GM19455 (cell line): ENCODE measurements around the gene CYP24A1.

Experiments
- ATAC-seq: cut with Tn5 transposase; IDR thresholded peaks from one replicate; pipeline ENCODE4 v1.9.1; 2021; ENCODE audit not compliant: unreplicated experiment

Gene CYP24A1

GRCh38 chr20:54158226-54158625, 15.6 kb downstream of the CYP24A1 start:
- no peak for ATAC-seq

- ATAC-seq: no peak
Observed at GRCh38 chr20:54156981-54157835, 16.6 kb downstream of the CYP24A1 start.

GRCh38 chr20:54156522-54156921, 17.3 kb downstream of the CYP24A1 start:
- ATAC-seq: no peak

- no peak for ATAC-seq
Observed at GRCh38 chr20:54155736-54156317, 18.0 kb downstream of the CYP24A1 start.

GRCh38 chr20:54154439-54154838, 19.3 kb downstream of the CYP24A1 start:
- ATAC-seq: no peak

- ATAC-seq: no peak
Observed at GRCh38 chr20:54153847-54154246, 19.9 kb downstream of the CYP24A1 start.

- ATAC-seq: no peak
Observed at GRCh38 chr20:54153041-54153327, 20.8 kb downstream of the CYP24A1 start.

GRCh38 chr20:54152227-54153040, 21.4 kb downstream of the CYP24A1 start:
- no peak for ATAC-seq

GRCh38 chr20:54151511-54152226, 22.1 kb downstream of the CYP24A1 start:
- no peak for ATAC-seq

- ATAC-seq: no peak
Observed at GRCh38 chr20:54151075-54151439, 22.7 kb downstream of the CYP24A1 start.

GRCh38 chr20:54149765-54150264, 24.0 kb downstream of the CYP24A1 start:
- ATAC-seq: no peak

- ATAC-seq: no peak
Observed at GRCh38 chr20:54148947-54149764, 24.6 kb downstream of the CYP24A1 start.

- ATAC-seq: no peak
Observed at GRCh38 chr20:54146672-54147071, 27.1 kb downstream of the CYP24A1 start.

GRCh38 chr20:54144847-54145414, 28.9 kb downstream of the CYP24A1 start:
- ATAC-seq: no peak

- no peak for ATAC-seq
Observed at GRCh38 chr20:54140927-54141566, 32.7 kb downstream of the CYP24A1 start.

GRCh38 chr20:54140486-54140885, 33.3 kb downstream of the CYP24A1 start:
- no peak for ATAC-seq

GRCh38 chr20:54140067-54140466, 33.7 kb downstream of the CYP24A1 start:
- no peak for ATAC-seq

GRCh38 chr20:54139188-54139587, 34.6 kb downstream of the CYP24A1 start:
- no peak for ATAC-seq

- ATAC-seq: no peak
Observed at GRCh38 chr20:54138427-54138826, 35.4 kb downstream of the CYP24A1 start.
